Sigmoid colon (tissue), 4 donors: ENCODE results near the gene MDM2.

Experiments used
- EP300 ChIP-seq, 4 donors: sonication (generic); formaldehyde crosslinking; IDR thresholded peaks; one replicate each; pipeline ENCODE4 v1.6.1; 2017; ENCODE audit warnings: antibody characterized with exemption in 4 of 4
- POLR2AphosphoS5 ChIP-seq, 4 donors: sonication (generic); formaldehyde crosslinking; IDR thresholded peaks; one replicate each; pipeline ENCODE4 v1.6.1; 2017; ENCODE audit warnings: antibody characterized with exemption in 4 of 4
- TF ChIP-seq, protein P1 (sequence below), 4 experiments: fragments of 450-650 bp in 3 of 4; fragments of 200-600 bp in 1 of 4; IDR thresholded peaks; one replicate each; pipeline ENCODE4 v1.5.1; 2016 to 2019; ENCODE audit warnings: antibody characterized with exemption in 4 of 4, mild to moderate bottlenecking in 3 of 4, moderate library complexity in 2 of 4

DNA sequence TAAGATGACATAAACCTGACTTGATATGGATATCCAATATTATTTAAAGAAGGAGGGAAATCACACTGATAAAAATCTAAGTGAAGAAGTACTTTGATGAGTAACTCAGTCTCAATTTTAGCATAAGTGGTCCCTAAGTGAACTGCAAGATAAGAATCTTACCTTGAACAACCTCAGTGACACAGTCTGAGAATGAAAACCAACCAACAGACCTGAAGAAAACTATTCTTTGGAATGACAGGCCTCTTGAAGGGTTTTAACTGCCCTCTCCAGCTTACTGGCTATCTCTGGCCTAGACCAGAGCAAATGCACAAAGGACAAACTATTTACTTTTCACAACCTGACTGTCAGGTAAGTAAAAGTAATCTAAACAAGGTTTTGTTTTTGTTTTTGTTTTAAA lies 80.3 kb downstream of the MDM2 start:
- TF ChIP-seq, protein P1, sequence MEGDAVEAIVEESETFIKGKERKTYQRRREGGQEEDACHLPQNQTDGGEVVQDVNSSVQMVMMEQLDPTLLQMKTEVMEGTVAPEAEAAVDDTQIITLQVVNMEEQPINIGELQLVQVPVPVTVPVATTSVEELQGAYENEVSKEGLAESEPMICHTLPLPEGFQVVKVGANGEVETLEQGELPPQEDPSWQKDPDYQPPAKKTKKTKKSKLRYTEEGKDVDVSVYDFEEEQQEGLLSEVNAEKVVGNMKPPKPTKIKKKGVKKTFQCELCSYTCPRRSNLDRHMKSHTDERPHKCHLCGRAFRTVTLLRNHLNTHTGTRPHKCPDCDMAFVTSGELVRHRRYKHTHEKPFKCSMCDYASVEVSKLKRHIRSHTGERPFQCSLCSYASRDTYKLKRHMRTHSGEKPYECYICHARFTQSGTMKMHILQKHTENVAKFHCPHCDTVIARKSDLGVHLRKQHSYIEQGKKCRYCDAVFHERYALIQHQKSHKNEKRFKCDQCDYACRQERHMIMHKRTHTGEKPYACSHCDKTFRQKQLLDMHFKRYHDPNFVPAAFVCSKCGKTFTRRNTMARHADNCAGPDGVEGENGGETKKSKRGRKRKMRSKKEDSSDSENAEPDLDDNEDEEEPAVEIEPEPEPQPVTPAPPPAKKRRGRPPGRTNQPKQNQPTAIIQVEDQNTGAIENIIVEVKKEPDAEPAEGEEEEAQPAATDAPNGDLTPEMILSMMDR (IDR thresholded peaks at IDR 0.05), result no peak
- TF ChIP-seq POLR2AphosphoS5 (IDR thresholded peaks at IDR 0.05) (no peak), EP300 (IDR thresholded peaks at IDR 0.05) (no peak)
